HG02759 (cell line): Measurements from ENCODE around the gene CCNF.

ENCODE experiments used
- ATAC-seq: cut with Tn5 transposase; IDR thresholded peaks from one replicate; pipeline ENCODE4 v1.9.1; 2021; ENCODE audit warnings: mild to moderate bottlenecking, moderate library complexity; ENCODE audit not compliant: unreplicated experiment

CCNF gene

GRCh38 chr16:2483939-2484897 is 55.0 kb downstream of the CCNF start:
- no peak for ATAC-seq

DNA sequence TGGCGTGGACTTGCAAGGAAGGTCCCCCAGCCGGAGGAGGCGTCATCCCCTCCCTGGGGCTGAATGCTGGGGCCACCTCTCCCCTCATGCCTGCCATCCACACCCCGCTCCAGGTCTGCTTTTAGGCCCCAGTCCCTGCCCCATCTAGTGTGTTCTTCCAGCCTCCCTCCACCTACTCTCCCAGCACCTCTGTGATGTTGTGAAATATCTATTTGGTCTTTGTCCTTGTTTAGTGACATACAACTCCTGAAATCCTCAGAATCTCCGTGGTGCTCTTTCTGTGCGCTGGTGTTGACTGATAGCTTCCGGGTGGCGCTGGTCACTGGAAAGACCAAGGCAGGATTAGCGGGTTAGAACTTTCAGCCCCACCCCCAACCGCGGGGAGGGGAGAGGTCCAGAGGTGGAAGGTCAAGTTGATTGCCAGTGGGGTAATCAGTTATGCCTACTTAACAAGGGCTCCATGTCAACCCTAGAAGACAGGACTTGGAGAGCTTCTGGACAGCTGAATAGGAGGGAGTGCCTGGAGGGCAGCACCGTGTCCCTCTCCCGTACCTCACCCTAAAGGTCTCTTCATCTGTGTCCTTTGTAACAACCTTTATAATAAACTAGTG is 55.8 kb downstream of the CCNF start:
- ATAC-seq = no peak

- no peak for ATAC-seq
Observed at GRCh38 chr16:2485811-2486507, 56.7 kb downstream of the CCNF start.

DNA sequence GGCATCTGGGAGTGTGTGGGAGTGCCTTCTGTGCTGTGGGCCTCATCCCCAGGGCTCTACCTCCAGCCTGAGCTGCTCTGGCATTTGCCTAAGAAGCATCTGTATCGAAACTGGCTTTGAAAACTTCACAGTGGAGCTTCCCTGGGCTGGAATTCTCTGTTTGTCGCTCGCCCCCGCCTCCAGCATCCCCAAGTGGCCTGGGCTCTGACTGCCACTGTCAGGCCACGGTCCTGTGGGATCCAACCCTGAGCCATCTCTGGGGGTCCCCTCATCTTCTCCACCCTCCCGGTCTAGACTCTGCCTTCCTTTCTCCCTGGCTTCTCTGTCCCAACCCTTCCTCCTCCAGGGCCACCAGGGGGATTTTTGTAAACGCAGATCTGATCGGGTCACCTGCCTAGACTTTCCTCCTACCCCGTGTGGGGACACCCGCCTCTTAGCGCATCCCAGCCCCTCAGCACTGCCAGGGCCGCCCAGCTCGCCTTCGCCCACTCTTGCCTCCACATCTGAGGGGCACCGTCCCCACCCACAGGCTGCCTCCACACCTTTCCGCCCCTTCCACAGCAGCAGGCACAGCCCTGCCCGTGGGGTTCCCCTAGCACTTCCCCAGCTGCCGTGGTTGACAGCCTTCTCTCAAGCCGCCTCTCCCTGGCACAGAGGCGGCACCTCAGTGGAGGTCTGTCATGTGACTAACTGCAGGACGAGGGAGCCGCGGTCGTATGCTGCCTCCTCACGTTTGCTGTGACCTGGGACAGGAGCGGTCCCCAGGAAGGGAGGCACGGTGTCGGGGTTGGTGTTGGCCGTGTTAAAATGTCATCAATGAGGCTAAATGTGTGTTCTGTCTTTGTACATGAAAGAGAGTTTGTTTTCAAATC is 57.6 kb downstream of the CCNF start:
- ATAC-seq = peak; percentile 81

- ATAC-seq = no peak
Observed at GRCh38 chr16:2487517-2487842, 58.2 kb downstream of the CCNF start.

- no peak for ATAC-seq
Observed at GRCh38 chr16:2487903-2488531, 58.8 kb downstream of the CCNF start.

- ATAC-seq = no peak
Observed at GRCh38 chr16:2489581-2489980, 60.3 kb downstream of the CCNF start.

GRCh38 chr16:2490190-2491105 is 61.2 kb downstream of the CCNF start:
- ATAC-seq = no peak

GRCh38 chr16:2492292-2492691 is 63.0 kb downstream of the CCNF start:
- no peak for ATAC-seq

DNA sequence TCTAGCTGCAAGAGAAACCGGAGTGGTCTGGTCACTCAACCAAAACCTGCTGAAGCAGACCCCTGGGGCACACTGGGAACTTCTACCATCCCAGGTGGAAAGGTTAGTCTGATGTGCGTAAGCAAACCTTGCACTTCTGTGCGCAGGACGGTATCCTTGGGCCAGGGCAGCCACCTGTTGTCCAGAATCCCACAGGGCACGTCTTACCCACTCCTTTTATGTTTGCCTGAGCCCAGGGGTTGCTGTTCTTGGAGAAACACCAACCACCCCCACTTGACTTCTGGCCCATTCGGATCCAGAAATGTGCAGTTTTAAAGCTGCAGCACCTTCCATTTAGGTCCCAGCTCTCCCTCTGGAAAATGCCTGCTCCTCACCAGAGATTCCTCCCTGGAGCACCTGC is 64.4 kb downstream of the CCNF start:
- ATAC-seq = no peak

DNA sequence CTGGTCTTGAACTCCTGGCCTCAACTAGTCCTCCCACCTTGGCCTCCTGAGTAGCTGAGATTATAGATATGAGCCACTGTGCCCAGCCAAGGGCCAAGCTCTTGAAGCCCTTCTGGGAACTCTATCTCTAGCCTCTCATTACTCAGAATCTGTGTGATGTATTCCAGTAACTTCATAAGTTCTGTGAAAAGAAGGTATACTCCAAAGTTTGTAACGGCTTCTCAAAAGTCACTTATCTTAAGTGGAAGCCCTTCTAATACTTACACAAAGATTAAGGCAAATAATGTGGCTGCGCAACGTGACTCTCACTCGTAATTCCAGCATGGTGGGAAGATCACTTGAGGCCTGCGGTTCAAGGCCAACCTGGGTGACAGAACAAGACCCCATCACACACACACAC is 65.4 kb downstream of the CCNF start:
- no peak for ATAC-seq

- no peak for ATAC-seq
Observed at GRCh38 chr16:2495041-2495440, 65.8 kb downstream of the CCNF start.

GRCh38 chr16:2496223-2497115 is 67.2 kb downstream of the CCNF start:
- ATAC-seq = no peak

DNA sequence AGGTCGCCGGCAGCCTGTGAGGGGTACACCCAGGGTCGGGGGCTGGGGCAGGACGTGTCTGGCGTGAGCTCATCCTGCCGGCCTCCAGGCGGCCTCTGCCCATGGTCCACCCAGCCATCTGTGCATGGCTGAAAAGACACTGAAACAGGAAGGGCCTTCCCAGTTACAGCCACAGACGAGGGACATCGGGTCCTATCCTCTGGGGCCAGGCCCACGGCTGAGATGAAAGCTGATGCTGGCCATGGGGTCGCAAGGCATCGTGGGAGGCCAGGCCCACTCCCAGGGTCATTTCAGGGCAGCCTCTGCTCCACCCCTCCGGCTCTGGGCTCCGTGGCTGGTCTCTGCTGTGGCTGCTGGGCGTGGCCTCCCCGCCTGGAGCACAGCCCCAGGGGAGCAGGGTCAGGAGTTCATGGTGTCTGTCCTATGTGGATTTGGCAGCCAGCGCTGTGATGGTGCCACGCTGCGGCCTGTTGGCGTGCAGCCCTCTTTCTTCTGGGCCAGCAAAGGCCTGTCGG is 67.9 kb downstream of the CCNF start:
- ATAC-seq = no peak

- ATAC-seq = no peak
Observed at GRCh38 chr16:2497695-2498484, 68.6 kb downstream of the CCNF start.

GRCh38 chr16:2498531-2499253 is 69.4 kb downstream of the CCNF start:
- no peak for ATAC-seq

- no peak for ATAC-seq
Observed at GRCh38 chr16:2499454-2499853, 70.2 kb downstream of the CCNF start.
